GM23338 (cell line): ENCODE results near the gene APRT.

Source experiments
- CREB1 ChIP-seq: fragments of 250-450 bp; sonication (Bioruptor Pico); IDR thresholded peaks from 2 replicates; pipeline ENCODE4 v1.5.0; 2020; ENCODE audit warnings: low read depth, mild to moderate bottlenecking, moderate library complexity
- CTCF ChIP-seq, 2 experiments: fragments of 200-600 bp in 1 of 2; sonication (generic) in 1 of 2; conservative IDR thresholded peaks; 2 replicates each; pipeline versions ENCODE4 v1.5.1 to v1.6.1; 2016 to 2017; ENCODE audit warnings: antibody characterized with exemption in 2 of 2, low read depth in 2 of 2, mild to moderate bottlenecking in 2 of 2, moderate library complexity in 1 of 2
- ETS1 ChIP-seq: IDR thresholded peaks from 2 replicates; pipeline ENCODE4 v1.6.1; 2016; ENCODE audit warnings: antibody characterized with exemption
- EZH2 ChIP-seq: fragments of 200-600 bp; sonication (generic); IDR thresholded peaks from one replicate; pipeline ENCODE4 v1.8.0; 2017; ENCODE audit warnings: antibody characterized with exemption, mild to moderate bottlenecking, low read depth; ENCODE audit not compliant: unreplicated experiment
- EZH2phosphoT487 ChIP-seq: fragments of 200-600 bp; sonication (generic); IDR thresholded peaks from one replicate; pipeline ENCODE4 v1.8.1; 2018; ENCODE audit warnings: antibody characterized with exemption; ENCODE audit not compliant: unreplicated experiment
- JUNB ChIP-seq: IDR thresholded peaks from one replicate; pipeline ENCODE4 v1.6.1; 2016; ENCODE audit warnings: antibody characterized with exemption; ENCODE audit not compliant: unreplicated experiment
- NANOG ChIP-seq: IDR thresholded peaks from 2 replicates; pipeline ENCODE4 v1.6.1; 2016; ENCODE audit warnings: antibody characterized with exemption, borderline replicate concordance
- POLR2AphosphoS5 ChIP-seq: IDR thresholded peaks from 2 replicates; pipeline ENCODE4 v1.6.1; 2016; ENCODE audit warnings: antibody characterized with exemption, low read depth
- REST ChIP-seq: IDR thresholded peaks from one replicate; pipeline ENCODE4 v1.6.1; 2018; ENCODE audit warnings: antibody characterized with exemption; ENCODE audit not compliant: unreplicated experiment
- STAT1 ChIP-seq: IDR thresholded peaks from one replicate; pipeline ENCODE4 v1.6.1; 2016; ENCODE audit warnings: antibody characterized with exemption; ENCODE audit not compliant: unreplicated experiment
- ZNF114 ChIP-seq: fragments of 250-450 bp; sonication (Bioruptor Pico); IDR thresholded peaks from 2 replicates; pipeline ENCODE4 v1.5.0; 2020; ENCODE audit warnings: mild to moderate bottlenecking, moderate library complexity
- ZNF462 ChIP-seq: fragments of 250-450 bp; sonication (Bioruptor Pico); IDR thresholded peaks from 2 replicates; pipeline ENCODE4 v1.5.0; 2020; ENCODE audit warnings: mild to moderate bottlenecking, moderate library complexity

GRCh38 chr16:88828711-88829110 lies 17.0 kb upstream of the APRT start:
- TF ChIP-seq JUNB, result no peak
- TF ChIP-seq CTCF (conservative IDR thresholded peaks at IDR 0.05; ENCODE audit: low read depth in 2 of 2), result no peak
- no peak for TF ChIP-seq EZH2
- TF ChIP-seq REST, result no peak
- TF ChIP-seq EZH2phosphoT487, result no peak
- TF ChIP-seq POLR2AphosphoS5, result no peak
- no peak for TF ChIP-seq CREB1 (CRISPR knock-in tag)
- no peak for TF ChIP-seq ETS1
- TF ChIP-seq ZNF462, result no peak
- no peak for TF ChIP-seq STAT1
- no peak for TF ChIP-seq NANOG
- TF ChIP-seq ZNF114 (CRISPR knock-in tag), result no peak
